ENCODE data around the gene CHURC1.

Gene CHURC1

DNA sequence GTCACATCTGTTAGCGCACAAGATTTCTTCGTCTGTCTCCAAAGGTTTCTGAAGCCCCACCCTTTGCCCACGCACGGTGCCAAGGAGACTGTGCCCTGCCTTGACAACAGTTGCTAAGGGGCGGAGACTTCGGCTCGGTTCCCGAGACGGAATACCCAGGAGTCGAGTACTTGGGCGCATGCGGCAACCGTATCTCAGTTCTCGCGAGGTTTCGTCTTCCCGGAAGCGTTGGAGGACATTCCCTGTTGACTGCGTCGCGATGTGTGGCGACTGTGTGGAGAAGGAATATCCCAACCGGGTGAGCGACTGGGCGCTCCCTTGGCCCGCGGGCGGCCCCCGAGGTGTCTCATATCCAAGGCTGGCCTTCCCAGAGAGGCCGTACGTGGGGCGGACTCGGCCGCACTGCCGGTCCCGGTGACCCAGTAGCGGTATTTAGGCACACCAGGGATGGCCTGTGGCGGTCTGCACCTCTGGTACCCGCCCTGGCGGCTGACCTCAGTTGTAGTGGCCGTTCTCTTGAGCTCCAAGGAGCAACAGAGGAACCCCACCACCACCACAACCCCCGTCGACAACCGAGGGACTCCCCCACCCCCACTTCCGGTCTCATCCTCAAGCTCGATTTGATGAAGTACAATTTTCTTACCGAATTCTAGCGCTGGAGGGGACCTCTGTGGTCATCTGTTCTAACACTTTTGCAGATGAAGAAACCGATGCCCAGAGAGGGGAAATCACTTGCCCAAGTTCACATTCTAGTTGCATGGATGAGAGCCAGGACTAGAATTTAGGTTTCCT lies at the start of gene CHURC1:
Gene CHURC1, plus strand, starts transcription at position 219 of the 792 bp plus-strand sequence. Its CDS starts 41 bp downstream, at position 260.
- peaks cover 9% of the 10 kb centered on the region for H3K27me3 ChIP-seq (ENCODE audit: control insufficient read depth, low read length)
- peak within 1 kb of the TSS; percentile 78 for H3K4me2 ChIP-seq (ENCODE audit: low read length)
- no peaks in the 10 kb centered on the region for H3F3A ChIP-seq (ENCODE audit: control insufficient read depth, insufficient read depth)
- H3K4me3 ChIP-seq (ENCODE audit: low read length) = peak within 1 kb of the TSS; percentile 93
- peaks cover 12% of the 10 kb centered on the region for H4K20me1 ChIP-seq (ENCODE audit: control insufficient read depth, insufficient read depth, low read depth, low read length)
- peak within 1 kb of the TSS; percentile 57 for H3K27ac ChIP-seq (ENCODE audit: low read depth, low read length)
- H3K36me3 ChIP-seq (ENCODE audit: control insufficient read depth, low read length) = peaks cover 36% of the 10 kb centered on the region
- H3K4me1 ChIP-seq (ENCODE audit: control insufficient read depth, low read length) = peaks cover 19% of the 10 kb centered on the region
- TF ChIP-seq EZH2phosphoT487 (IDR thresholded peaks at IDR 0.05; ENCODE audit: borderline replicate concordance, low read length) = no peak
- TF ChIP-seq, protein P1, sequence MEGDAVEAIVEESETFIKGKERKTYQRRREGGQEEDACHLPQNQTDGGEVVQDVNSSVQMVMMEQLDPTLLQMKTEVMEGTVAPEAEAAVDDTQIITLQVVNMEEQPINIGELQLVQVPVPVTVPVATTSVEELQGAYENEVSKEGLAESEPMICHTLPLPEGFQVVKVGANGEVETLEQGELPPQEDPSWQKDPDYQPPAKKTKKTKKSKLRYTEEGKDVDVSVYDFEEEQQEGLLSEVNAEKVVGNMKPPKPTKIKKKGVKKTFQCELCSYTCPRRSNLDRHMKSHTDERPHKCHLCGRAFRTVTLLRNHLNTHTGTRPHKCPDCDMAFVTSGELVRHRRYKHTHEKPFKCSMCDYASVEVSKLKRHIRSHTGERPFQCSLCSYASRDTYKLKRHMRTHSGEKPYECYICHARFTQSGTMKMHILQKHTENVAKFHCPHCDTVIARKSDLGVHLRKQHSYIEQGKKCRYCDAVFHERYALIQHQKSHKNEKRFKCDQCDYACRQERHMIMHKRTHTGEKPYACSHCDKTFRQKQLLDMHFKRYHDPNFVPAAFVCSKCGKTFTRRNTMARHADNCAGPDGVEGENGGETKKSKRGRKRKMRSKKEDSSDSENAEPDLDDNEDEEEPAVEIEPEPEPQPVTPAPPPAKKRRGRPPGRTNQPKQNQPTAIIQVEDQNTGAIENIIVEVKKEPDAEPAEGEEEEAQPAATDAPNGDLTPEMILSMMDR (IDR thresholded peaks at IDR 0.05; ENCODE audit: low read depth, low read length, poor library complexity, severe bottlenecking) = no peak
- peaks cover 56% of the 10 kb centered on the region for H3K79me2 ChIP-seq (ENCODE audit: control insufficient read depth, low read length)
- no peaks in the 10 kb centered on the region for H3K9me2 ChIP-seq (replicated peaks; ENCODE audit: control insufficient read depth, low read length)
- H3K9me3 ChIP-seq (ENCODE audit: control insufficient read depth, insufficient read depth, low read length) = no peaks in the 10 kb centered on the region

DNA sequence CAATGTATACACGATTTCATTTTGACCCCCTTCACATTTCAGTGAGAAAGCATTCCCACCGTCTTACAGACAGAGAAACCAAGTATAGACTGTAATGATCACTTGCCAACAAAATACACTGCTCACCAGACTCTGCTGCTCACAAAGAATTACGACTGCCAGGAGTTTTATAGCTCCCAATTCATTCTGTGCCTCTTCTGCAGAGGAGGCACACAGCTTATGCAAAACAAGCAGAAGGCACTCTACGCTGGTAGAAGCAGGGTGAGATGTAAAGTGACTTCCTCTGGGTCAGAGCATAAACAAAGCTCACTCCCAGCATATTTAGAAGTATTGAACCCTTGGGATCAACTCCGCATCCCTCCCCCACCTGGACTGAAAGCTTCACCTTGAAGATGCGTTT lies 49.1 kb upstream of the CHURC1 start:
- peaks cover 40% of the 10 kb centered on the region for H3K27me3 ChIP-seq (ENCODE audit: control insufficient read depth, low read length)
- no peak overlapping the region for H3K4me3 ChIP-seq (ENCODE audit: low read length)
- no peaks in the 10 kb centered on the region for H3K9me3 ChIP-seq (ENCODE audit: control insufficient read depth, insufficient read depth, low read length)
- H3F3A ChIP-seq (ENCODE audit: control insufficient read depth, insufficient read depth) = no peaks in the 10 kb centered on the region
- TF ChIP-seq, protein P1 (IDR thresholded peaks at IDR 0.05; ENCODE audit: low read depth, low read length, poor library complexity, severe bottlenecking) = no peak
- TF ChIP-seq EZH2phosphoT487 (IDR thresholded peaks at IDR 0.05; ENCODE audit: borderline replicate concordance, low read length) = no peak
- no peaks in the 10 kb centered on the region for H3K9me2 ChIP-seq (replicated peaks; ENCODE audit: control insufficient read depth, low read length)
- H3K27ac ChIP-seq (ENCODE audit: low read depth, low read length) = no peak overlapping the region
- H3K79me2 ChIP-seq (ENCODE audit: control insufficient read depth, low read length) = no peaks in the 10 kb centered on the region
- H3K4me1 ChIP-seq (ENCODE audit: control insufficient read depth, low read length) = no peaks in the 10 kb centered on the region
- no peak overlapping the region for H3K4me2 ChIP-seq (ENCODE audit: low read length)
- H3K36me3 ChIP-seq (ENCODE audit: control insufficient read depth, low read length) = no peaks in the 10 kb centered on the region
- H4K20me1 ChIP-seq (ENCODE audit: control insufficient read depth, insufficient read depth, low read depth, low read length) = no peaks in the 10 kb centered on the region

DNA sequence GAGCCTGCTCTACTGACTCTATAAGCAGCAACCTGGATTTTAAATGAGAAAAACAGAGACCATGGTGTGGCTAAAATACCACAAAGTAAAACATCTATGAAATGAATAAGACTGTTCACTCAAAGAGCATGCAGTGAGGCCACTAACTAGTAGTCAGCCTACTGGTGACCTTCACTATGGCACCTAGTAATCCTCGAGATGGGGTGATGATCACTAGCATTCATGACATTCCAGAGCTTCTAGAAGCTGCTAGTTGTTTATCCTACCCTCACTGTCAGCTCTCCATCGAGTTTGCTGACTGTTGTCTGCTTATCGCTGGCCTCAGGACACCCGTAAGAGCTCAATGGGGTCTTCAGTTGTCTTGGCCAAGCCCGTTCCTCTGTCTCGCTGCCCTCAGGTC lies 48.3 kb upstream of the CHURC1 start:
- no peaks in the 10 kb centered on the region for H3K9me3 ChIP-seq (ENCODE audit: control insufficient read depth, insufficient read depth, low read length)
- H3K27me3 ChIP-seq (ENCODE audit: control insufficient read depth, low read length) = peaks cover 45% of the 10 kb centered on the region
- H3K4me3 ChIP-seq (ENCODE audit: low read length) = no peak overlapping the region
- no peaks in the 10 kb centered on the region for H3F3A ChIP-seq (ENCODE audit: control insufficient read depth, insufficient read depth)
- no peak overlapping the region for H3K4me2 ChIP-seq (ENCODE audit: low read length)
- no peaks in the 10 kb centered on the region for H3K4me1 ChIP-seq (ENCODE audit: control insufficient read depth, low read length)
- H3K9me2 ChIP-seq (replicated peaks; ENCODE audit: control insufficient read depth, low read length) = no peaks in the 10 kb centered on the region
- no peaks in the 10 kb centered on the region for H4K20me1 ChIP-seq (ENCODE audit: control insufficient read depth, insufficient read depth, low read depth, low read length)
- no peak overlapping the region for H3K27ac ChIP-seq (ENCODE audit: low read depth, low read length)
- no peak for TF ChIP-seq EZH2phosphoT487 (IDR thresholded peaks at IDR 0.05; ENCODE audit: borderline replicate concordance, low read length)
- TF ChIP-seq, protein P1 (IDR thresholded peaks at IDR 0.05; ENCODE audit: low read depth, low read length, poor library complexity, severe bottlenecking) = no peak
- H3K79me2 ChIP-seq (ENCODE audit: control insufficient read depth, low read length) = no peaks in the 10 kb centered on the region
- H3K36me3 ChIP-seq (ENCODE audit: control insufficient read depth, low read length) = no peaks in the 10 kb centered on the region

Data from DOHH2 (cell line).